Type B pancreatic cell (in vitro differentiated cells): ENCODE data around the gene ARL17A. TPM values are rescaled to one million over a fixed set of nuclear protein-coding genes. Genes with fewer than 3 reads are reported as not detected.
A peak's percentile ranks its signal among the peaks of the same experiment; 100 is the strongest.
"Not testable (repeated sequence)": the region's sequence is repeated elsewhere in the genome, so short reads cannot be mapped to it uniquely, and the experiment has no call there.

Experiments used
- DNase-seq: peaks from one replicate; pipeline ENCODE4 v3.0.0; 2021; ENCODE audit warnings: mixed read lengths; ENCODE audit not compliant: unreplicated experiment; ENCODE audit errors: extremely low spot score
- H3K27ac Mint-ChIP-seq: 2 replicates; pipeline ENCODE4 v1.8.0; 2021; ENCODE audit warnings: mild to moderate bottlenecking, mixed read lengths
- H3K27me3 Mint-ChIP-seq: 2 replicates; pipeline ENCODE4 v1.8.0; 2021; ENCODE audit warnings: mixed read lengths
- H3K36me3 Mint-ChIP-seq: 2 replicates; pipeline ENCODE4 v1.8.0; 2021; ENCODE audit warnings: mixed read lengths
- H3K4me1 Mint-ChIP-seq: one replicate; pipeline ENCODE4 v1.8.0; 2021; ENCODE audit warnings: mixed read lengths; ENCODE audit not compliant: unreplicated experiment
- H3K4me3 Mint-ChIP-seq: 2 replicates; pipeline ENCODE4 v1.8.0; 2021; ENCODE audit warnings: mild to moderate bottlenecking, mixed read lengths
- H3K9me3 Mint-ChIP-seq: 2 replicates; pipeline ENCODE4 v1.8.0; 2021; ENCODE audit warnings: mixed read lengths
- total RNA-seq: library from RNA; stranded (reverse); gene quantifications from 2 replicates; pipeline ENCODE4 v1.2.1, GENCODE V29; 2021; ENCODE audit warnings: low replicate concordance

ARL17A gene
- total RNA-seq, 1 donor from 2014 or later: 19.7 TPM

GRCh38 chr17:46590157-46591146 is 11.0 kb upstream of the ARL17A start, which contains the start of gene NSF:
NSF (plus strand) TSS chr17:46590669; CDS start chr17:46590776, 107 bp downstream.
- not testable (repeated sequence) for H3K36me3 Mint-ChIP-seq, H3K4me1 Mint-ChIP-seq, H3K27ac Mint-ChIP-seq, DNase-seq, H3K9me3 Mint-ChIP-seq, H3K4me3 Mint-ChIP-seq, H3K27me3 Mint-ChIP-seq

- H3K9me3 Mint-ChIP-seq, H3K4me1 Mint-ChIP-seq, H3K27me3 Mint-ChIP-seq: not testable (repeated sequence)
These were observed 6.0 kb upstream of the ARL17A start for GRCh38 chr17:46585444-46585843.

GRCh38 chr17:46580082-46580481 is 591 bp upstream of the ARL17A start:
- H3K4me3 Mint-ChIP-seq: peak overlapping the region; percentile 77
- not testable (repeated sequence) for H3K9me3 Mint-ChIP-seq, H3K4me1 Mint-ChIP-seq, H3K36me3 Mint-ChIP-seq, H3K27me3 Mint-ChIP-seq, H3K27ac Mint-ChIP-seq, DNase-seq

More at GRCh38 chr17:46585444-46585843, 6.0 kb upstream of the ARL17A start:
- H3K36me3 Mint-ChIP-seq, H3K27ac Mint-ChIP-seq, H3K4me3 Mint-ChIP-seq, DNase-seq: not testable (repeated sequence)

GRCh38 chr17:46571796-46572195 is 7.7 kb downstream of the ARL17A start:
- not testable (repeated sequence) for H3K36me3 Mint-ChIP-seq, H3K27me3 Mint-ChIP-seq, DNase-seq, H3K9me3 Mint-ChIP-seq, H3K27ac Mint-ChIP-seq, H3K4me3 Mint-ChIP-seq, H3K4me1 Mint-ChIP-seq

GRCh38 chr17:46566980-46567379 is 12.5 kb downstream of the ARL17A start:
- not testable (repeated sequence) for H3K9me3 Mint-ChIP-seq, H3K27me3 Mint-ChIP-seq, H3K4me3 Mint-ChIP-seq, H3K4me1 Mint-ChIP-seq, DNase-seq, H3K27ac Mint-ChIP-seq, H3K36me3 Mint-ChIP-seq

GRCh38 chr17:46566284-46566683 is 13.2 kb downstream of the ARL17A start:
- not testable (repeated sequence) for H3K4me1 Mint-ChIP-seq, H3K4me3 Mint-ChIP-seq, H3K27me3 Mint-ChIP-seq, H3K27ac Mint-ChIP-seq, H3K9me3 Mint-ChIP-seq, DNase-seq, H3K36me3 Mint-ChIP-seq

GRCh38 chr17:46560048-46560447 is 19.4 kb downstream of the ARL17A start:
- H3K27ac Mint-ChIP-seq, H3K4me1 Mint-ChIP-seq, H3K36me3 Mint-ChIP-seq, DNase-seq, H3K27me3 Mint-ChIP-seq, H3K4me3 Mint-ChIP-seq, H3K9me3 Mint-ChIP-seq: not testable (repeated sequence)

GRCh38 chr17:46559155-46559554 is 20.3 kb downstream of the ARL17A start:
- H3K36me3 Mint-ChIP-seq, H3K9me3 Mint-ChIP-seq, H3K4me3 Mint-ChIP-seq, H3K27ac Mint-ChIP-seq, H3K27me3 Mint-ChIP-seq, DNase-seq, H3K4me1 Mint-ChIP-seq: not testable (repeated sequence)

GRCh38 chr17:46548607-46549006 is 30.9 kb downstream of the ARL17A start:
- not testable (repeated sequence) for H3K27ac Mint-ChIP-seq, H3K4me1 Mint-ChIP-seq, H3K27me3 Mint-ChIP-seq, H3K9me3 Mint-ChIP-seq, H3K36me3 Mint-ChIP-seq, H3K4me3 Mint-ChIP-seq
- DNase-seq: peak; percentile 55

GRCh38 chr17:46534716-46535115 is 44.8 kb downstream of the ARL17A start:
- not testable (repeated sequence) for H3K36me3 Mint-ChIP-seq, H3K27ac Mint-ChIP-seq, H3K9me3 Mint-ChIP-seq, H3K27me3 Mint-ChIP-seq, H3K4me3 Mint-ChIP-seq, H3K4me1 Mint-ChIP-seq
- peak; percentile 73 for DNase-seq

- not testable (repeated sequence) for H3K4me1 Mint-ChIP-seq, H3K9me3 Mint-ChIP-seq, H3K4me3 Mint-ChIP-seq, H3K27ac Mint-ChIP-seq, H3K27me3 Mint-ChIP-seq, H3K36me3 Mint-ChIP-seq, DNase-seq
These were observed 67.3 kb downstream of the ARL17A start, which contains the start of gene LRRC37A2 for GRCh38 chr17:46512168-46512567. LRRC37A2 (plus strand) TSS chr17:46512468; CDS start chr17:46512713, 245 bp downstream.

GRCh38 chr17:46505896-46506295 is 73.6 kb downstream of the ARL17A start:
- H3K4me1 Mint-ChIP-seq: not testable (repeated sequence)

GRCh38 chr17:46499437-46500139 is 79.9 kb downstream of the ARL17A start:
- not testable (repeated sequence) for H3K9me3 Mint-ChIP-seq, DNase-seq, H3K36me3 Mint-ChIP-seq, H3K27me3 Mint-ChIP-seq, H3K4me3 Mint-ChIP-seq, H3K4me1 Mint-ChIP-seq, H3K27ac Mint-ChIP-seq

More at GRCh38 chr17:46505896-46506295, 73.6 kb downstream of the ARL17A start:
- H3K9me3 Mint-ChIP-seq, H3K27ac Mint-ChIP-seq, DNase-seq, H3K4me3 Mint-ChIP-seq, H3K27me3 Mint-ChIP-seq, H3K36me3 Mint-ChIP-seq: not testable (repeated sequence)

- H3K4me3 Mint-ChIP-seq, H3K36me3 Mint-ChIP-seq, H3K4me1 Mint-ChIP-seq, H3K9me3 Mint-ChIP-seq, DNase-seq, H3K27ac Mint-ChIP-seq, H3K27me3 Mint-ChIP-seq: not testable (repeated sequence)
These were observed 87.5 kb downstream of the ARL17A start for GRCh38 chr17:46492021-46492420.
